ENCODE data around the gene TSPAN11.

DNA sequence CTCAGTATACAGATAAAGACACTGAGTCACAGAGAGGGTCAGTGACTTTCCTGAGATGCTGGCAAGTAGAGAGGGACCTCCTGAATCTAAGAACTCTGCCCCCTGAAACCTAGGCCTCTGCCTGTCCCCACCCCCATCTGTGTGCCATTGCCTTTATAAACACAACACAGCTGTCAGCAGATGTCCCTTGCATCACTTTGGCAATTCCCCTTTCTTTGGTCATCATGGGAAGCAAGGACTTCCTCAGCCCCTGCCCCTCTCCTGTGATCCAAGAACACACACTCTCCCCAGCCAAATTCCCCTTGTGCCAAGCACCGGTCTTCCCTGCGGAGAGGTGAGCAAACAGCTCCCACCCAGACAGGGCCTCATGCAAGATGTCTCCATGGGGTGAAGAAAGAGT is 8.3 kb downstream of the TSPAN11 start:
- TF ChIP-seq, protein P1, sequence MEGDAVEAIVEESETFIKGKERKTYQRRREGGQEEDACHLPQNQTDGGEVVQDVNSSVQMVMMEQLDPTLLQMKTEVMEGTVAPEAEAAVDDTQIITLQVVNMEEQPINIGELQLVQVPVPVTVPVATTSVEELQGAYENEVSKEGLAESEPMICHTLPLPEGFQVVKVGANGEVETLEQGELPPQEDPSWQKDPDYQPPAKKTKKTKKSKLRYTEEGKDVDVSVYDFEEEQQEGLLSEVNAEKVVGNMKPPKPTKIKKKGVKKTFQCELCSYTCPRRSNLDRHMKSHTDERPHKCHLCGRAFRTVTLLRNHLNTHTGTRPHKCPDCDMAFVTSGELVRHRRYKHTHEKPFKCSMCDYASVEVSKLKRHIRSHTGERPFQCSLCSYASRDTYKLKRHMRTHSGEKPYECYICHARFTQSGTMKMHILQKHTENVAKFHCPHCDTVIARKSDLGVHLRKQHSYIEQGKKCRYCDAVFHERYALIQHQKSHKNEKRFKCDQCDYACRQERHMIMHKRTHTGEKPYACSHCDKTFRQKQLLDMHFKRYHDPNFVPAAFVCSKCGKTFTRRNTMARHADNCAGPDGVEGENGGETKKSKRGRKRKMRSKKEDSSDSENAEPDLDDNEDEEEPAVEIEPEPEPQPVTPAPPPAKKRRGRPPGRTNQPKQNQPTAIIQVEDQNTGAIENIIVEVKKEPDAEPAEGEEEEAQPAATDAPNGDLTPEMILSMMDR (conservative IDR thresholded peaks at IDR 0.05; ENCODE audit: low read depth, low read length): no peak
- no peak for TF ChIP-seq MAFK (IDR thresholded peaks at IDR 0.05; ENCODE audit: low read depth, low read length)
- no peak for TF ChIP-seq POLR2A (IDR thresholded peaks at IDR 0.05; ENCODE audit: low read depth, low read length)
- TF ChIP-seq FOS (IDR thresholded peaks at IDR 0.05; ENCODE audit: low read depth, low read length): no peak
- TF ChIP-seq, protein P2, sequence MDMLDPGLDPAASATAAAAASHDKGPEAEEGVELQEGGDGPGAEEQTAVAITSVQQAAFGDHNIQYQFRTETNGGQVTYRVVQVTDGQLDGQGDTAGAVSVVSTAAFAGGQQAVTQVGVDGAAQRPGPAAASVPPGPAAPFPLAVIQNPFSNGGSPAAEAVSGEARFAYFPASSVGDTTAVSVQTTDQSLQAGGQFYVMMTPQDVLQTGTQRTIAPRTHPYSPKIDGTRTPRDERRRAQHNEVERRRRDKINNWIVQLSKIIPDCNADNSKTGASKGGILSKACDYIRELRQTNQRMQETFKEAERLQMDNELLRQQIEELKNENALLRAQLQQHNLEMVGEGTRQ (IDR thresholded peaks at IDR 0.05; ENCODE audit: low read depth, low read length): no peak
- no peak for TF ChIP-seq CEBPB (IDR thresholded peaks at IDR 0.05; ENCODE audit: low read depth, low read length)

All from IMR-90 (cell line).